Measurements from ENCODE around the gene FAM83F. TPM values are rescaled to one million over a fixed set of nuclear protein-coding genes. Genes with fewer than 3 reads are reported as not detected.

Gene FAM83F
- total and polyA plus RNA-seq, 2 donors: 2.1 to 3.1 TPM

DNA sequence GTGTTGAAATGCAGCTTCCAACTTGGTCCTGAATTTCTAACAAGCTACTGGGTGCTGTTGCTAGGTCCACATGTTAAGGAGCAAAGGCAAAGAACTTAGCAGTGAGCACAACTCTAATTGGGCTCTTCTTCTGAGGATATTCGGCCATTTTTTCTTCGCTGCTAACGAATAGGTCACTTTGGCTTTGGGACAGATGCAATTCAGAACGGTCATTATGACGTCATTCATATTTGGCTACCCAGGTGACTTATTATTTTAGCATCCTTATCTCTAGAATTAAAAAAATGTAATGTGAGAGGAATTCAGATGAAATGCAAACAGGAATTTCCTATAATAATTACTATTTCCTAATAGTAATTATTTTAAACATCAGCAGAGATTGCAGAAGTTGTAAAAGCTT is 20.7 kb upstream of the FAM83F start:
- WGBS: 79% methylated on average over 5 of the region's 5 CpGs

DNA sequence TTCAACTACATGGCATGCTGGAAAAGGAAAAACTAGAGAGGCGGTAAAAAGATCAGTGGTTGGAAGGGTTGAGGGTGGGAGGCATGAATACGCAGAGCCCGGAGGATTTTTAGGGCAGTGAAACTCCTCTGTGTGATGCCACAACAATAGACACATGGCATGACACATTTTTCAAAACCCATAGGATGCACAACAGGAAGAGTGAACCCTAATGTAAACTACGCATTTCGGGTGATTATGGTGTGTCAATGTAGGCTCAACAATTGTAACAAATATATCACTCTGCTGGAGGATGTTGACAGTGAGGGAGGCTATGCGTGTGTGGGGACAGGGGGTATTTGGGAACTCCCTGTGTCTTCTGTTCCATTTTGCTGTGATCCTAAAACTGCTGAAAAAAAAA is 15.7 kb upstream of the FAM83F start:
- no peaks in the 10 kb centered on the region for H3K4me1 ChIP-seq (ENCODE audit: insufficient read depth)
- H3K4me3 ChIP-seq (ENCODE audit: low read depth, low read length): no peak overlapping the region
- DNase-seq (ENCODE audit: extremely low spot score): no peak
- no peak overlapping the region for H3K27ac ChIP-seq (ENCODE audit: low read depth)
- H3K36me3 ChIP-seq (ENCODE audit: insufficient read depth): no peaks in the 10 kb centered on the region
- WGBS: 80% methylated on average over 6 of the region's 6 CpGs

More for the DNA sequence above, 20.7 kb upstream of the FAM83F start:
- no peak for DNase-seq (ENCODE audit: extremely low spot score)
- no peak overlapping the region for H3K4me3 ChIP-seq (ENCODE audit: low read depth, low read length)
- H3K36me3 ChIP-seq (ENCODE audit: insufficient read depth): no peaks in the 10 kb centered on the region
- no peaks in the 10 kb centered on the region for H3K4me1 ChIP-seq (ENCODE audit: insufficient read depth)
- H3K27ac ChIP-seq (ENCODE audit: low read depth): no peak overlapping the region

- 84% methylated on average over 5 of the region's 5 CpGs for WGBS
- Histone ChIP-seq H3K4me1 (ENCODE audit: insufficient read depth) (no peaks in the 10 kb centered on the region), H3K4me3 (ENCODE audit: low read depth, low read length) (no peak overlapping the region), H3K36me3 (ENCODE audit: insufficient read depth) (no peaks in the 10 kb centered on the region), H3K27ac (ENCODE audit: low read depth) (no peak overlapping the region)
- DNase-seq (ENCODE audit: extremely low spot score): no peak
Observed at GRCh38 chr22:39979458-39979857, 15.3 kb upstream of the FAM83F start.

- Histone ChIP-seq H3K27ac (ENCODE audit: low read depth) (no peak overlapping the region), H3K36me3 (ENCODE audit: insufficient read depth) (no peaks in the 10 kb centered on the region), H3K4me1 (ENCODE audit: insufficient read depth) (no peaks in the 10 kb centered on the region), H3K4me3 (ENCODE audit: low read depth, low read length) (no peak overlapping the region)
- 59% methylated on average over 6 of the region's 6 CpGs for WGBS
- DNase-seq (ENCODE audit: extremely low spot score): no peak
Observed at GRCh38 chr22:39980596-39980995, 14.2 kb upstream of the FAM83F start.

DNA sequence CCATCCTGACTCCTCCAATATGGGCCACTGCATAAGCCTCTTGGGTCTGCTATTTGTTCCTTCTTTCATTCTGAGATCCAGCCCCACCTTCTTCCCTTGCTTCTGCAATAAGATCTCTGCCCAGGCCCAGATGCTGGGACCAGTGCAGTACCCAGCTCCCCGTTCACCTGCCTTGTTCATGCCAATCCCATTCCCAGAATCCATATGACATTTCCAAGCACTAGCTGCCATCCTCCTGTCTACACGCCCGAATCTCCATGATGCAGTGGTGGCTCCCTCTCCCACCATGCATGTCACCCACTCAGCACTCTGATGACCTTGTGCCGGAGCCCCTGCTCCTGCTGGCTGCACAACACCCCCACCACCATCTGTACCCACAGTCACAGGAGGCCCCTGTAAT is 11.4 kb upstream of the FAM83F start:
- WGBS: 93% methylated on average over 4 of the region's 4 CpGs
- DNase-seq (ENCODE audit: extremely low spot score): no peak
- Histone ChIP-seq H3K4me3 (ENCODE audit: low read depth, low read length) (no peak overlapping the region), H3K36me3 (ENCODE audit: insufficient read depth) (no peaks in the 10 kb centered on the region), H3K27ac (ENCODE audit: low read depth) (no peak overlapping the region), H3K4me1 (ENCODE audit: insufficient read depth) (no peaks in the 10 kb centered on the region)

GRCh38 chr22:39984006-39984405 is 10.7 kb upstream of the FAM83F start:
- Histone ChIP-seq H3K4me3 (ENCODE audit: low read depth, low read length) (no peak overlapping the region), H3K4me1 (ENCODE audit: insufficient read depth) (no peaks in the 10 kb centered on the region), H3K27ac (ENCODE audit: low read depth) (no peak overlapping the region), H3K36me3 (ENCODE audit: insufficient read depth) (no peaks in the 10 kb centered on the region)
- 47% methylated on average over 2 of the region's 2 CpGs for WGBS
- DNase-seq (ENCODE audit: extremely low spot score): no peak

DNA sequence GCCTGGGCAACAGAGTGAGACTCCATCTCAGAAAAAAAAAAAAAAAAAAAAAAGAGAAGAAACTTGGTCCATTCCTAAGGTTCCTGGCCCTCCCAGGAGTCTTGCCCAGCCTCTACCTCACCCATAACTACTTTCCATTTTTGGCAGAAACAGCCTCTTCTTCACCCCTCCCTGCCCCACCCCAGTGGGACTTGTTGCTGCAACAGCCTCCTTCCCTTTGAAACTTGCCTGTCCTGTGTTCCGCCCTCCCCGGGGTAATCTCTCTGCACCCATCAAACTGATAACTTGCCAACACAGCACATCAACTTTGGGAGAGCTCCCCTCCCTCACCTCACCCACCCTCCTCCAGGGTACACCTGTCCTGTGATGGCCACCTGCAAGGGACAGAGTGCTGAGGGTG is 10.0 kb upstream of the FAM83F start:
- H3K4me3 ChIP-seq (ENCODE audit: low read depth, low read length): no peak overlapping the region
- 79% methylated on average over 2 of the region's 2 CpGs for WGBS
- H3K27ac ChIP-seq (ENCODE audit: low read depth): no peak overlapping the region
- DNase-seq (ENCODE audit: extremely low spot score): no peak
- H3K36me3 ChIP-seq (ENCODE audit: insufficient read depth): no peaks in the 10 kb centered on the region
- no peaks in the 10 kb centered on the region for H3K4me1 ChIP-seq (ENCODE audit: insufficient read depth)

GRCh38 chr22:39985383-39986035 is 9.2 kb upstream of the FAM83F start:
- Histone ChIP-seq H3K27ac (ENCODE audit: low read depth) (no peak overlapping the region), H3K4me3 (ENCODE audit: low read depth, low read length) (no peak overlapping the region), H3K4me1 (ENCODE audit: insufficient read depth) (no peaks in the 10 kb centered on the region), H3K36me3 (ENCODE audit: insufficient read depth) (no peaks in the 10 kb centered on the region)
- 83% methylated on average over 7 of the region's 7 CpGs for WGBS
- DNase-seq (ENCODE audit: extremely low spot score): no peak

GRCh38 chr22:39988386-39989114 is 6.2 kb upstream of the FAM83F start:
- no peak overlapping the region for H3K27ac ChIP-seq (ENCODE audit: low read depth)
- 70% methylated on average over 10 of the region's 10 CpGs for WGBS
- H3K4me1 ChIP-seq (ENCODE audit: insufficient read depth): no peaks in the 10 kb centered on the region
- no peak overlapping the region for H3K4me3 ChIP-seq (ENCODE audit: low read depth, low read length)
- no peaks in the 10 kb centered on the region for H3K36me3 ChIP-seq (ENCODE audit: insufficient read depth)
- no peak for DNase-seq (ENCODE audit: extremely low spot score)

DNA sequence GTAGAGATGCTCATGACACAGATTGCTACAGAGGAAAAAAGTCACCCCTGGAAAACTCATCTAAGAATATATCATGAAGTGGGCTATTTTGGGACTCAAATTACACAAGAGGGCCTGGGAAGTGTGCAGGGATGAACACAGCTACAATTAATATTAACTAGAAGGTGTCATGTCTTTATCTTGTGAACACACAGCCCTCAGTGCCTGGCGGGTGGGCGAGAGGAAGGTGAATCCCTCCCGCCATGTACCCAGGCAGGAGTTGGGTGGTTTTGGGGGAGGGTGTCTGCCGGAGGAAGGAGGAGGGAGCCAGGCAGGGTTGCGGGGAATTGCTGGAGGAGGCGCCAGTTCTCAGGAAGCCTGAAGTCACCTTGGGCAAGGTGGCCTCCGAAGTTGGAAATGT is 5.1 kb upstream of the FAM83F start:
- no peak overlapping the region for H3K27ac ChIP-seq (ENCODE audit: low read depth)
- DNase-seq (ENCODE audit: extremely low spot score): no peak
- no peaks in the 10 kb centered on the region for H3K36me3 ChIP-seq (ENCODE audit: insufficient read depth)
- H3K4me1 ChIP-seq (ENCODE audit: insufficient read depth): no peaks in the 10 kb centered on the region
- H3K4me3 ChIP-seq (ENCODE audit: low read depth, low read length): no peak overlapping the region
- 90% methylated on average over 7 of the region's 7 CpGs for WGBS

GRCh38 chr22:39990686-39991085 is 4.1 kb upstream of the FAM83F start:
- no peak overlapping the region for H3K4me3 ChIP-seq (ENCODE audit: low read depth, low read length)
- DNase-seq (ENCODE audit: extremely low spot score): no peak
- H3K27ac ChIP-seq (ENCODE audit: low read depth): no peak overlapping the region
- H3K4me1 ChIP-seq (ENCODE audit: insufficient read depth): no peaks in the 10 kb centered on the region
- WGBS: 81% methylated on average over 3 of the region's 3 CpGs
- no peaks in the 10 kb centered on the region for H3K36me3 ChIP-seq (ENCODE audit: insufficient read depth)

- no peaks in the 10 kb centered on the region for H3K4me1 ChIP-seq (ENCODE audit: insufficient read depth)
- no peak overlapping the region for H3K27ac ChIP-seq (ENCODE audit: low read depth)
- DNase-seq (ENCODE audit: extremely low spot score): no peak
- no peaks in the 10 kb centered on the region for H3K36me3 ChIP-seq (ENCODE audit: insufficient read depth)
- H3K4me3 ChIP-seq (ENCODE audit: low read depth, low read length): no peak overlapping the region
- 81% methylated on average over 9 of the region's 9 CpGs for WGBS
Observed at GRCh38 chr22:39991159-39991860, 3.4 kb upstream of the FAM83F start.

DNA sequence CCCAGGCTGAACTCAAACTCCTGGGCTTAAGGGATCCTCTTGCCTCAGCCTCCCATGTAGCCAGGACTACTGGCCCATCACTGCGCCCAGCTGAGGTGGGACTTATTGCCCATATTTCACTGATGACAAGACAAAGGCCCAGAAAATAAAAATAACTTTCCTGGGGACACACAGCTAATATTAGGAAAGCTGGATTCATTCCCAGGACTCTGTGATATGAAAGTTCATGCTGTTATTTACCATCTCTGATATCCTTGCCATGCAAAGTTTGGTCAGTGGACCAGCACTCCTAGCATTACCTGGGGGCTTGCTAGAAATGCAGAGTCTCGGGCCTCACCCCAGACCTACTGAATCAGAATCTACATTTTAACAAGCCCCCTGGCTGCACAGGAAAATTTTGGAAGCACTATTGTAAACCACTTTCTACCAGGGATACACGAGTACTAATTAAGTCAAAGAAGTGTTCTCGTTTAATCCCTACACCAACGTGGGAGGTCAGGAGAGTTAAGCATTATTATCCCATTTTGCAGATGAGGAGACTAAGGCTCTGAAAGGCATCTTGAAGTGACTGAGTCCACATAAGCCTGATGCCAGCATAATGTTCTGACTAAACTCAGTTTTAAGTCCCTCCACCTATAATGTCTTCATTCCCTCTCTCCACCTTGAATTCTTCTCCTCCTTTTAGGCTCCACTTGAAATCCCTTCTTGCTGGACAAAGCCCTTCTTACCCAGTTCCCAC is 2.5 kb upstream of the FAM83F start:
- Histone ChIP-seq H3K4me3 (ENCODE audit: low read depth, low read length) (no peak overlapping the region), H3K36me3 (ENCODE audit: insufficient read depth) (no peaks in the 10 kb centered on the region), H3K27ac (ENCODE audit: low read depth) (no peak overlapping the region), H3K4me1 (ENCODE audit: insufficient read depth) (no peaks in the 10 kb centered on the region)
- no peak for DNase-seq (ENCODE audit: extremely low spot score)
- WGBS: 82% methylated on average over 5 of the region's 5 CpGs
